ENCODE results near the gene PDE3A. TPM values are rescaled to one million over a fixed set of nuclear protein-coding genes. Genes with fewer than 3 reads are reported as not detected.

The PDE3A gene
- total and polyA plus RNA-seq, 2 donors = 1.1 to 2.2 TPM

- Histone ChIP-seq H3K27me3 (ENCODE audit: control insufficient read depth in 2 of 2, insufficient read depth in 1 of 2, low read length in 1 of 2) (no peaks in the 10 kb centered on the region), H3K36me3 (ENCODE audit: control insufficient read depth in 2 of 2, insufficient read depth in 2 of 2, low read length in 1 of 2) (no peaks in the 10 kb centered on the region), H3K4me3 (ENCODE audit: low read length in 2 of 2) (no peak overlapping the region), H3K27ac (ENCODE audit: low read depth in 1 of 2, low read length in 1 of 2) (no peak overlapping the region), H3K9me3 (ENCODE audit: control insufficient read depth in 2 of 2, insufficient read depth in 1 of 2, low read length in 1 of 2) (no peaks in the 10 kb centered on the region), H3K4me1 (ENCODE audit: control insufficient read depth in 2 of 2, insufficient read depth in 2 of 2, low read length in 2 of 2) (no peaks in the 10 kb centered on the region)
- 81% methylated on average over 3 of the region's 3 CpGs for WGBS
- peak in 3 of 9 donors; percentile 1 to 21 (median 5) for DNase-seq (ENCODE audit: low read depth in 6 of 9, low spot score in 9 of 9)
These were observed 278.0 kb downstream of the PDE3A start for GRCh38 chr12:20646239-20646827.

DNA sequence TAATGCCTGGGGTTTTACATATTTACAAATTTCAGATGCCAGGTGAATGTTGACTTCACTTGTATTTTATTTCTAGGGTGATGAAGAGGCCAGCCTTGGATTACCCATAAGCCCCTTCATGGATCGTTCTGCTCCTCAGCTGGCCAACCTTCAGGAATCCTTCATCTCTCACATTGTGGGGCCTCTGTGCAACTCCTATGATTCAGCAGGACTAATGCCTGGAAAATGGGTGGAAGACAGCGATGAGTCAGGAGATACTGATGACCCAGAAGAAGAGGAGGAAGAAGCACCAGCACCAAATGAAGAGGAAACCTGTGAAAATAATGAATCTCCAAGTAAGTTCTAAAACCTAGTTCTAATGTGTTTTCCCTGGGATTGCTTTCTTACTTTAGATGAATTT lies 285.5 kb downstream of the PDE3A start:
- H3K4me3 ChIP-seq (ENCODE audit: low read length in 2 of 2) = no peak overlapping the region
- H3K9me3 ChIP-seq (ENCODE audit: control insufficient read depth in 2 of 2, insufficient read depth in 1 of 2, low read length in 1 of 2) = no peaks in the 10 kb centered on the region
- WGBS = 91% methylated on average over 2 of the region's 2 CpGs
- no peaks in the 10 kb centered on the region for H3K27me3 ChIP-seq (ENCODE audit: control insufficient read depth in 2 of 2, insufficient read depth in 1 of 2, low read length in 1 of 2)
- H3K27ac ChIP-seq (ENCODE audit: low read depth in 1 of 2, low read length in 1 of 2) = no peak overlapping the region
- H3K36me3 ChIP-seq (ENCODE audit: control insufficient read depth in 2 of 2, insufficient read depth in 2 of 2, low read length in 1 of 2) = no peaks in the 10 kb centered on the region
- no peaks in the 10 kb centered on the region for H3K4me1 ChIP-seq (ENCODE audit: control insufficient read depth in 2 of 2, insufficient read depth in 2 of 2, low read length in 2 of 2)
- no peak for DNase-seq (ENCODE audit: low read depth in 6 of 9, low spot score in 9 of 9)

GRCh38 chr12:20656600-20656999 lies 288.3 kb downstream of the PDE3A start:
- no peak for DNase-seq (ENCODE audit: low read depth in 6 of 9, low spot score in 9 of 9)
- Histone ChIP-seq H3K27ac (ENCODE audit: low read depth in 1 of 2, low read length in 1 of 2) (no peak overlapping the region), H3K36me3 (ENCODE audit: control insufficient read depth in 2 of 2, insufficient read depth in 2 of 2, low read length in 1 of 2) (no peaks in the 10 kb centered on the region), H3K4me3 (ENCODE audit: low read length in 2 of 2) (no peak overlapping the region), H3K4me1 (ENCODE audit: control insufficient read depth in 2 of 2, insufficient read depth in 2 of 2, low read length in 2 of 2) (no peaks in the 10 kb centered on the region), H3K9me3 (ENCODE audit: control insufficient read depth in 2 of 2, insufficient read depth in 1 of 2, low read length in 1 of 2) (peaks cover 0 to 4% of the 10 kb centered on the region in 2 donors), H3K27me3 (ENCODE audit: control insufficient read depth in 2 of 2, insufficient read depth in 1 of 2, low read length in 1 of 2) (no peaks in the 10 kb centered on the region)
- 96% methylated on average over 1 of the region's 1 CpG for WGBS

- Histone ChIP-seq H3K27ac (ENCODE audit: low read depth in 1 of 2, low read length in 1 of 2) (no peak overlapping the region), H3K27me3 (ENCODE audit: control insufficient read depth in 2 of 2, insufficient read depth in 1 of 2, low read length in 1 of 2) (no peaks in the 10 kb centered on the region), H3K4me3 (ENCODE audit: low read length in 2 of 2) (no peak overlapping the region), H3K36me3 (ENCODE audit: control insufficient read depth in 2 of 2, insufficient read depth in 2 of 2, low read length in 1 of 2) (no peaks in the 10 kb centered on the region), H3K9me3 (ENCODE audit: control insufficient read depth in 2 of 2, insufficient read depth in 1 of 2, low read length in 1 of 2) (peaks cover 0 to 12% of the 10 kb centered on the region in 2 donors), H3K4me1 (ENCODE audit: control insufficient read depth in 2 of 2, insufficient read depth in 2 of 2, low read length in 2 of 2) (no peaks in the 10 kb centered on the region)
- DNase-seq (ENCODE audit: low read depth in 6 of 9, low spot score in 9 of 9) = no peak
- WGBS = 94% methylated on average over 2 of the region's 2 CpGs
These were observed 289.2 kb downstream of the PDE3A start for GRCh38 chr12:20657496-20657895.

DNA sequence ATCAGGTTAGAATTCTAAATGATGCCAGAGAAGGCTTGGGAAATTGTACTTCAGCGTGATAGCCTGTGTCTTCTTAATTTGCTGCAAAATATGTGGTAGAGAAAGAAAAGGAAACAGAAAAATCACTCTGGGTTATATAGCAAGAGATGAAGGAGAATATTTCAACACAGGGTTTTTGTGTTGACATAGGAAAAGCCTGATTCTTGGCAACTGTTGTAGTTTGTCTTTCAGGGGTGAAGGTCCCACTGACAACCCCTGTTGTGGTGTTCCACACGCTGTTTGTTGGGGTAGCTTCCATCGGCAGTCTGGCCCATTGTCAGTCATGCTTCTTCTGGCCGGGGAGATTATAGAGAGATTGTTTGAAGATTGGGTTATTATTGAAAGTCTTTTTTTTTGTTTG lies 313.0 kb downstream of the PDE3A start:
- Histone ChIP-seq H3K27ac (ENCODE audit: low read depth in 1 of 2, low read length in 1 of 2) (no peak overlapping the region), H3K36me3 (ENCODE audit: control insufficient read depth in 2 of 2, insufficient read depth in 2 of 2, low read length in 1 of 2) (no peaks in the 10 kb centered on the region), H3K4me3 (ENCODE audit: low read length in 2 of 2) (no peak overlapping the region), H3K9me3 (ENCODE audit: control insufficient read depth in 2 of 2, insufficient read depth in 1 of 2, low read length in 1 of 2) (no peaks in the 10 kb centered on the region), H3K27me3 (ENCODE audit: control insufficient read depth in 2 of 2, insufficient read depth in 1 of 2, low read length in 1 of 2) (no peaks in the 10 kb centered on the region), H3K4me1 (ENCODE audit: control insufficient read depth in 2 of 2, insufficient read depth in 2 of 2, low read length in 2 of 2) (no peaks in the 10 kb centered on the region)
- 94% methylated on average over 4 of the region's 4 CpGs for WGBS
- DNase-seq (ENCODE audit: low read depth in 6 of 9, low spot score in 9 of 9) = no peak

GRCh38 chr12:20695232-20695631 lies 326.9 kb downstream of the PDE3A start, which contains the start of gene SLCO1C1:
Gene SLCO1C1 (plus strand): TSS chr12:20695332. CDS start chr12:20699577, 4,245 bp downstream.
- no peak for DNase-seq (ENCODE audit: low read depth in 6 of 9, low spot score in 9 of 9)
- Histone ChIP-seq H3K4me1 (ENCODE audit: control insufficient read depth in 2 of 2, insufficient read depth in 2 of 2, low read length in 2 of 2) (no peaks in the 10 kb centered on the region), H3K27me3 (ENCODE audit: control insufficient read depth in 2 of 2, insufficient read depth in 1 of 2, low read length in 1 of 2) (no peaks in the 10 kb centered on the region), H3K27ac (ENCODE audit: low read depth in 1 of 2, low read length in 1 of 2) (no peak within 1 kb of the TSS), H3K36me3 (ENCODE audit: control insufficient read depth in 2 of 2, insufficient read depth in 2 of 2, low read length in 1 of 2) (no peaks in the 10 kb centered on the region), H3K4me3 (ENCODE audit: low read length in 2 of 2) (no peak within 1 kb of the TSS), H3K9me3 (ENCODE audit: control insufficient read depth in 2 of 2, insufficient read depth in 1 of 2, low read length in 1 of 2) (no peaks in the 10 kb centered on the region)
- WGBS = 84% methylated on average over 6 of the region's 6 CpGs

GRCh38 chr12:20696181-20696905 lies 328.0 kb downstream of the PDE3A start:
- Histone ChIP-seq H3K9me3 (ENCODE audit: control insufficient read depth in 2 of 2, insufficient read depth in 1 of 2, low read length in 1 of 2) (no peaks in the 10 kb centered on the region), H3K27me3 (ENCODE audit: control insufficient read depth in 2 of 2, insufficient read depth in 1 of 2, low read length in 1 of 2) (no peaks in the 10 kb centered on the region), H3K4me1 (ENCODE audit: control insufficient read depth in 2 of 2, insufficient read depth in 2 of 2, low read length in 2 of 2) (no peaks in the 10 kb centered on the region), H3K36me3 (ENCODE audit: control insufficient read depth in 2 of 2, insufficient read depth in 2 of 2, low read length in 1 of 2) (no peaks in the 10 kb centered on the region), H3K4me3 (ENCODE audit: low read length in 2 of 2) (no peak overlapping the region), H3K27ac (ENCODE audit: low read depth in 1 of 2, low read length in 1 of 2) (no peak overlapping the region)
- 93% methylated on average over 7 of the region's 7 CpGs for WGBS
- no peak for DNase-seq (ENCODE audit: low read depth in 6 of 9, low spot score in 9 of 9)

GRCh38 chr12:20701106-20701505 lies 332.8 kb downstream of the PDE3A start:
- Histone ChIP-seq H3K4me1 (ENCODE audit: control insufficient read depth in 2 of 2, insufficient read depth in 2 of 2, low read length in 2 of 2) (no peaks in the 10 kb centered on the region), H3K4me3 (ENCODE audit: low read length in 2 of 2) (no peak overlapping the region), H3K9me3 (ENCODE audit: control insufficient read depth in 2 of 2, insufficient read depth in 1 of 2, low read length in 1 of 2) (no peaks in the 10 kb centered on the region), H3K27me3 (ENCODE audit: control insufficient read depth in 2 of 2, insufficient read depth in 1 of 2, low read length in 1 of 2) (no peaks in the 10 kb centered on the region), H3K36me3 (ENCODE audit: control insufficient read depth in 2 of 2, insufficient read depth in 2 of 2, low read length in 1 of 2) (no peaks in the 10 kb centered on the region), H3K27ac (ENCODE audit: low read depth in 1 of 2, low read length in 1 of 2) (no peak overlapping the region)
- DNase-seq (ENCODE audit: low read depth in 6 of 9, low spot score in 9 of 9) = no peak
- WGBS = 82% methylated on average over 1 of the region's 1 CpG

GRCh38 chr12:20704860-20705259 lies 336.5 kb downstream of the PDE3A start:
- no peak overlapping the region for H3K4me3 ChIP-seq (ENCODE audit: low read length in 2 of 2)
- 78% methylated on average over 6 of the region's 6 CpGs for WGBS

More at GRCh38 chr12:20704860-20705259, 336.5 kb downstream of the PDE3A start:
- Histone ChIP-seq H3K4me1 (ENCODE audit: control insufficient read depth in 2 of 2, insufficient read depth in 2 of 2, low read length in 2 of 2) (no peaks in the 10 kb centered on the region), H3K27me3 (ENCODE audit: control insufficient read depth in 2 of 2, insufficient read depth in 1 of 2, low read length in 1 of 2) (no peaks in the 10 kb centered on the region), H3K9me3 (ENCODE audit: control insufficient read depth in 2 of 2, insufficient read depth in 1 of 2, low read length in 1 of 2) (no peaks in the 10 kb centered on the region), H3K36me3 (ENCODE audit: control insufficient read depth in 2 of 2, insufficient read depth in 2 of 2, low read length in 1 of 2) (no peaks in the 10 kb centered on the region), H3K27ac (ENCODE audit: low read depth in 1 of 2, low read length in 1 of 2) (no peak overlapping the region)
- DNase-seq (ENCODE audit: low read depth in 6 of 9, low spot score in 9 of 9) = no peak

Measured in thymus (tissue), 11 donors.